HG02870 (cell line): Measurements from ENCODE around the gene METTL22.
"Not testable (repeated sequence)": the region's sequence is repeated elsewhere in the genome, so short reads cannot be mapped to it uniquely, and the experiment has no call there.

ENCODE experiments used
- ATAC-seq: cut with Tn5 transposase; IDR thresholded peaks from one replicate; pipeline ENCODE4 v1.9.1; 2021; ENCODE audit warnings: mild to moderate bottlenecking, moderate library complexity; ENCODE audit not compliant: unreplicated experiment

METTL22 gene

DNA sequence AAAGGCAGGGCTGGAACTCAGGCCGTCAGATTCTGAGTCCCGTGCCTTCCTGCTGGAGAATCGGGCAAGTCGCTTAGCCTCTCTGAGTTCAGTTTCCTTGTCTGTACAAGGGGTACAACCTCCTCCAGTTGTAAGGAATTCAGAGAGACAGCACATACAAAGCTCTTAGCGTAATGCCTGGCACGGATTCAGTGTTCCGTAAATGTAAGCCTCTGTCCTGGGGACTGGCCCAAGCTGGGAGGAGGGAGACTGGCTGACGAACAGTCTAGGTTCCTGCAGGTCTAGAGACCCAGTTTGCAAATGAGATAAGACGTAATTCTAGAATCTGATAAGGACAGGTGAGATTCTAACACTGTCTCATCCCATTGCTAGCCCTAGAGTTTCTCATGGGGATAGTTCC, 9.9 kb downstream of the METTL22 start:
- ATAC-seq, result no peak

DNA sequence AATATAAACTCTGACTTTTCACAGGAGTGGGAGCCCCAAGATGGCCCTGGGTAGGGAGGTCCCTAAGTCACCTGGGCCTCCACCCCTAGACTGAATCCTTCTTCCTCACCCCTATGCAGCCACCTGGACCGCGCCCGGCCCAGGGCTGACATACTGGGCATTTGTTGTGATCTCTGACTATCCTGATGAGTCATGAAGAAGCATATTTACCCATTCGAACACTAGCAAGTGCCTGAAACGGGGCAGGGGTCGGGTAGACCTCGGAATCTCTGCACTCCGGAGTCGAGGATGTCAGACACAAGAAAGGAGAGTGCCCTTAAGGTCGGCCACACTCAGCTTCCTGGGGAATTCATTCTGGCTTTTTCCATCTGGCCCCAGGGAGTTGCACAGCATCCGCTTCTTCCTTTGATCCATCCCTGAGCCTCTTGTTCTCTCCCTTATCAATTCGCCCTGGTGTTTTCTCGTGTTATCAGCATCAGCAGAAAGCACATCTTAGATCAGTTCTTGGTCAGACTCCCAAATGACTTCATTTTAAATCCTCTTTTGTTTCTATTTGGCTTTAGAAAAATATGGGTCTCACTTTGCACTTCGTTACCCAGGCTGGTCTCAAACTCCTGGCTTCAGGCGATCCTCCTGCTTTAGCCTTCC, 10.4 kb downstream of the METTL22 start:
- no peak for ATAC-seq

GRCh38 chr16:8632675-8633182, 11.2 kb downstream of the METTL22 start:
- ATAC-seq, result no peak

- ATAC-seq, result no peak
Measured at GRCh38 chr16:8634991-8635736, 13.7 kb downstream of the METTL22 start.

GRCh38 chr16:8639694-8640093, 18.2 kb downstream of the METTL22 start:
- no peak for ATAC-seq

DNA sequence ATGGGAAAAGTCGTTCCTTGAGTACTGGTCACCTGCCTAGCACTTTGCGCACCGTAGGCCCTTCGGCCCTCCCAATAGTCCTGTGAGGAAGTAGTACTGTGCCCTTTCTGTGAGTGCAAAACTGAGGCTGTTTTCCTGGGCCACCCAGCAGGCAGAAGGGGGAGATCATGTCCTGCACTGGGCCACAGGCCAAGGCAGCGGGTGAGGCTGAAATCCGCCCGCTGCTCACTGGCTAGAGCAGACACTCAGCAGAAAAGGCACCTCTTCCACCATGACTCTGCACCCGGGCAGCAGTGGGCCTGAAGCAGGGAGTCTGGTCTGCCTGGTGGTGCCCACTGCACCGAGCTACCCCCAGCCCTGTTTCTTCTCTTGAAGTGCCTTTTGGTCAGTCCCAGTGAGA, 20.2 kb downstream of the METTL22 start:
- no peak for ATAC-seq

GRCh38 chr16:8642146-8642545, 20.6 kb downstream of the METTL22 start:
- ATAC-seq, result no peak

- no peak for ATAC-seq
Measured at GRCh38 chr16:8644211-8645140, 23.0 kb downstream of the METTL22 start.

- no peak for ATAC-seq
Measured at GRCh38 chr16:8645141-8645521, 23.6 kb downstream of the METTL22 start.

DNA sequence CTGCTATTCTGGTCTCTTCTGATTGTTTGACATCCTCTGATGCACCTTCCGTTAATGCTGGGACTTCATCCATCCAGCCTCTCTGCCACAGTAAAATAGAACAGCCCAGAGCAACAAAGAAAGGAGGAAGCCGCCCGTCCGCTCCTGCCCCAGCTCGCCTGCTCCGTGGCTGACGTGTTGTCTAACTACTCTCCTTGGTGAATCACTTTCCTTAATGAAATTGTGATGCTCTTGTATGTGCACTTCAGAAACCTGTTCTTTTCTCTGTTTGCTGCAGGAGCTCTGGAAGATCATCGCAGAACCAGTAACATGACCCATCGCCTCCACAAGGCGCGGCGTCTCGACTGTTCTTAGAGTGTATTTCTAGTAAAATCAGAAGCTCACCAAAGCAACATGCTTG, 24.3 kb downstream of the METTL22 start:
- no peak for ATAC-seq

DNA sequence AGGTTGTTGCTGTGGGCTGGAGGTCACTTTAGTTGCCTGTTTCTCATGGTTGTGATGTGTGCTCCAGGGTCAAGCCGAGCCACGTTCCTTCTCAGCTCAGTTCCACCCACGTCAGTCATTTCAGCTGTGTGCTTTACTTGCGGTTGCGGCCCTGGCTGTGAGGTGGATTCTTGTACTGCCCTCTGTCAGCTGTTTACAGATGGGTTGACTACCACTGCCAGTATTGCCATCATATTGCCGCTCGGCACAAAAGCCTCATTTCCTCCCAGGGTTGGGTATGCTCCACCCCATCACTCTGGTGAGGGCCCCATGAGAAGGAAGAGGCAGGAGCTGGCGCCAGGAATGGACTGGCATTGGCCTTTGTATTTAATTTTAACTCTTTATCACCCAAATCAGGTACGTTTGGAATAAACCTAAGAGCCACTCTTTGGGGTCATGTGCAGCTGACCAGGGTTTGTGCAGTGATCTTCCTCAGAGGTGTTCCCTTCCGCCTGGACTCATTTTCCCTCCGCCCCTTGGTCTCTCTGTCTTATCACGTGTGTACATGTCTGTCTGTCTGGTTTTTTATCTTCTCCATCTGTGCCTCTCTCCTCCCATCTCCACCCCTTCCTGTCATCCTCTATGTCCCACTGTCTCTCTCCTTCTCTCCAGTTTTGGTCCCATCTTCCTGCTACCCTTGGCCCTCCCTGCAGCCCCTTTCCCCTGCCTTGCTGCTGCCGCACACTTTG, 25.0 kb downstream of the METTL22 start:
- no peak for ATAC-seq

- no peak for ATAC-seq
Measured at GRCh38 chr16:8647721-8648318, 26.3 kb downstream of the METTL22 start.

DNA sequence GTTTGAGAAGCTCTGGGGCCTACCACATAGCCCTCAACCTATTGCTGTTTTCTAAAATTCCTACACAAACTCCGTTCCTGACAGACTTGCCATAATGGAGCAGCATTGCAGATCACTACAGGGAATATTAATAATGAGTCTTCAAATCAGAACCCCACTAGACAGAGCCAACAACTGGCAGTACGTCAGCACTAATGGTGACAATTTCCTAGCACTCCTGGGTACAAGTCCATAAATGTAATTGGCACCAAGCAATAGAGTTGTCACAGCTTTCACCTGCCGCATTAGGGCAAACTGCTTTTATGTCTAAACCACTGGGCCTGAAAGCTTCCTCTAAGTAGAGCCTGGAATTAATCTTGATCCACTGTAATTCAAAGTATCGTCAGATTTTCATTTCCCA, 27.4 kb downstream of the METTL22 start:
- no peak for ATAC-seq

DNA sequence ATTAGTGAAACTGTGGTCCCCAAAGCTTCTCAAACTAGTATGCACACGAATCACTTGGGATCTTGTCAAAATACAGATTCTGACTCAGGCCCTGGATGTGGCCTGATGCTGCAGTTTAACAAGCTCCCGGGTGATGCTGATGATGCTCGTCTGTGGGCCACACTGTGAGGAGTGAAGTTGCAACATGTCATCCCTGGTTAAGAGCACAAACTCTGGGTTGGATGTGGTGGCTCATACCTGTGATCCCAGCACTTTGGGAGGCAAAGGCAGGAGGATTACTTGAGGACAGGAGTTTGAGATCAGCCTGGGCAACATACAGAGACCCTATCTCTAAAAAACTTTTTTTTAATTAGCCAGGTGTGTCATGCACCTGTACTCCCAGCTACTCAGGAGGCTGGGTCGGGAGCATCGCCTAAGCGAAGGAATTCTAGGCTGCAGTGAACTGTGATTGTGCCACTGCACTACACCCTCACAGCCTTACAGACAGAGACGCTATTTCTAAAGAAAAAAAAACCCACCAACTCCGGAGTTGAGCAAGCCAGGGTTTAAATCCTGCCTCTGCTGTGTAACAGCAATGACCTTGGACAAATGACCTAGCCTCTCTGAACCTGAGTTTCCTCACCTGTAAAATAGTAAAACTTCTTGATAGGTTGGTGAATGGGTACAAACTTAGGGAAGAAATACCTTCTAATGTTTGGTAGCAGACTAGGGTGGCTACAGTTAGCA, 28.5 kb downstream of the METTL22 start:
- ATAC-seq, result no peak

DNA sequence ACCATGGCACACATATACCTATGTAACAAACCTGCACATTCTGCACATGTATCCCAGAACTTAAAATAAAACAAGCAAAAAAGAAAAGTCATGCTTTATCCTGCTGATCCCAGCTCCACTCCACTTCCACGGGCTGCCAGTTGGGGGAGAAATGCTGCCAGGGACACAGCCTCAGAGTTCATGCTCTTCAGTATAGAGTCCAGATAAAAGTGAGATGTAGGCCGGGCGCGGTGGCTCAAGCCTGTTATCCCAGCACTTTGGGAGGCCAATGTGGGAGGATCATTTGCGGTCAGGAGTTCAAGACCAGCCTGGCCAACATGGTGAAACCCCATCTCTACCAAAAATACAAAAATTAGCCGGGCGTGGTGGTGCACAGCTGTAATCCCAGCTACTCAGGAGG, 30.5 kb downstream of the METTL22 start:
- not testable (repeated sequence) for ATAC-seq

GRCh38 chr16:8655184-8655717, 33.8 kb downstream of the METTL22 start:
- ATAC-seq, result peak; percentile 80

DNA sequence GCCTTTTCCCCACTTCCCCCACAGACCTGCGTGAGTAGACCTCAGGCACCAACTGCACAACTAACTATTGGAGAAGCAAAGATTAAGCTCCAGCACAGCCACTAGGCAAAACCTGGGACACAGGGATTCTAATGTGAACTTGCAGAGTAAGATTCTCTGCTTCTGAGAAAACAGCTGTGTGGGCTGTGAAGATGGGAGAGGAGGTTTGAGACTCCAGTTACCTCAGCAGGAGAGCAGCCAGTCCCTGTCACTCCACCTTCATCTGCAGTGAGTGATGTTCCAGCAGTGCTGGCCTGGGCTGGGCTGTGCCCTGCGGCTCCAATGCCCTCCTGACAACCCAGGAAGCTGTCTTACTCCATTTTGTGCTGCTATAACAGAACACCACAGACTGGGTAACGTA, 34.9 kb downstream of the METTL22 start:
- no peak for ATAC-seq

- ATAC-seq, result no peak
Measured at GRCh38 chr16:8660841-8661301, 39.4 kb downstream of the METTL22 start.

DNA sequence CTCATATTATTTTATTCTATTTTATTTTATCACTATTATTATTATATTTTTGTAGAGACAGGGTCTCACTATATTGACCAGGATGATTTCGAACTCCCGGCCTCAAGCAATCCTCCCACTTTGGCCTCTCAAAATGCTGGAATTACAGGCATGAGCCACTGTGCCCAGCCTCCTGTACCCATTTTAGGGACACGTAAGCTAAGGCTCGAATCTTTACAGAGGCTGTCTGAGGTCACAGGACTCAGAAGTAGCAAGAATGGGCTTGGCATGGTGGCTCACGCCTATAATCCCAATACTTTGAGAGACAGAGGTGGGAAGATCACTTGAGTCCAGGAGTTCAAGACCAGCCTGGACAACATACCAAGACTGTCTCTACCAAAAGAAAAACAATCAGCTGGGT, 40.2 kb downstream of the METTL22 start:
- ATAC-seq, result no peak
